Hepatocyte (in vitro differentiated cells): ENCODE results near the gene HOXC6. TPM values are rescaled to one million over a fixed set of nuclear protein-coding genes. Genes with fewer than 3 reads are reported as not detected.

Source experiments
- DNase-seq: peaks from one replicate; pipeline ENCODE4 v3.0.0-alpha.2; 2016; ENCODE audit warnings: low spot score
- H2AFZ ChIP-seq: fragments of 200-600 bp; sonication (generic); 2 replicates; pipeline ENCODE4 v1.6.0; 2016; ENCODE audit warnings: antibody characterized with exemption, mild to moderate bottlenecking
- H3K27ac ChIP-seq: fragments of 200-600 bp; sonication (generic); 2 replicates; pipeline ENCODE4 v1.5.1; 2016; ENCODE audit warnings: mild to moderate bottlenecking
- H3K27me3 ChIP-seq: fragments of 200-600 bp; sonication (generic); 2 replicates; pipeline ENCODE4 v1.6.1; 2016
- H3K36me3 ChIP-seq: fragments of 200-600 bp; sonication (generic); replicated peaks from 2 replicates; pipeline ENCODE4 v1.5.1; 2016; ENCODE audit warnings: low read depth; ENCODE audit not compliant: insufficient read depth
- H3K4me1 ChIP-seq: fragments of 200-600 bp; sonication (generic); 2 replicates; pipeline ENCODE4 v1.5.1; 2016; ENCODE audit warnings: mild to moderate bottlenecking, moderate library complexity; ENCODE audit not compliant: insufficient read depth
- H3K4me2 ChIP-seq: fragments of 200-600 bp; sonication (generic); 2 replicates; pipeline ENCODE4 v1.6.0; 2016
- H3K4me3 ChIP-seq: fragments of 200-600 bp; sonication (generic); 2 replicates; pipeline ENCODE4 v1.5.1; 2016; ENCODE audit warnings: mild to moderate bottlenecking
- H3K79me2 ChIP-seq: fragments of 200-600 bp; sonication (generic); 2 replicates; pipeline ENCODE4 v1.6.0; 2017; ENCODE audit warnings: mild to moderate bottlenecking
- H3K9me2 ChIP-seq: fragments of 200-600 bp; sonication (generic); replicated peaks from 2 replicates; pipeline ENCODE4 v1.6.0; 2017; ENCODE audit warnings: mild to moderate bottlenecking; ENCODE audit not compliant: insufficient read depth
- H3K9me3 ChIP-seq: fragments of 200-600 bp; sonication (generic); 2 replicates; pipeline ENCODE4 v1.5.1; 2016; ENCODE audit warnings: low read depth, mild to moderate bottlenecking
- H4K20me1 ChIP-seq: fragments of 200-600 bp; sonication (generic); 2 replicates; pipeline ENCODE4 v1.6.0; 2016; ENCODE audit warnings: mild to moderate bottlenecking; ENCODE audit not compliant: insufficient read depth, poor library complexity, severe bottlenecking
- EZH2 ChIP-seq: fragments of 200-600 bp; sonication (generic); IDR thresholded peaks from 2 replicates; pipeline ENCODE4 v1.6.1; 2016; ENCODE audit warnings: antibody characterized with exemption, mild to moderate bottlenecking, borderline replicate concordance
- EZH2phosphoT487 ChIP-seq: fragments of 200-600 bp; sonication (generic); IDR thresholded peaks from one replicate; pipeline ENCODE4 v1.6.1; 2018; ENCODE audit warnings: antibody characterized with exemption, mild to moderate bottlenecking, low read depth, moderate library complexity; ENCODE audit not compliant: unreplicated experiment, severe bottlenecking
- WGBS: methylation state at CpG from one replicate; pipeline ENCODE4 v1.1.6; 2016; ENCODE audit warnings: low lambda C conversion rate; ENCODE audit errors: missing lambda C conversion rate; 5-methylcytosine and 5-hydroxymethylcytosine counted together
- polyA plus RNA-seq: library from polyadenylated mRNA; unstranded; fragments of >200 nt; fragmentation: Nextera tagmentation; extraction: Ambion mirVana; gene quantifications from 2 replicates; pipeline ENCODE4 v1.2.1, GENCODE V29; 2016
- total RNA-seq: library from RNA; depleted of rRNA; stranded (reverse); fragments of >200 nt; gene quantifications from 2 replicates; pipeline ENCODE4 v1.2.3, GENCODE V29; 2014
- TF ChIP-seq, protein P1 (sequence below): fragments of 200-600 bp; sonication (generic); IDR thresholded peaks from 2 replicates; pipeline ENCODE4 v1.5.1; 2016; ENCODE audit warnings: antibody characterized with exemption, mild to moderate bottlenecking; ENCODE audit not compliant: poor library complexity

HOXC6 gene
- total and polyA plus RNA-seq, 2 experiments from 2014 or later: 4.5 to 11.1 TPM

DNA sequence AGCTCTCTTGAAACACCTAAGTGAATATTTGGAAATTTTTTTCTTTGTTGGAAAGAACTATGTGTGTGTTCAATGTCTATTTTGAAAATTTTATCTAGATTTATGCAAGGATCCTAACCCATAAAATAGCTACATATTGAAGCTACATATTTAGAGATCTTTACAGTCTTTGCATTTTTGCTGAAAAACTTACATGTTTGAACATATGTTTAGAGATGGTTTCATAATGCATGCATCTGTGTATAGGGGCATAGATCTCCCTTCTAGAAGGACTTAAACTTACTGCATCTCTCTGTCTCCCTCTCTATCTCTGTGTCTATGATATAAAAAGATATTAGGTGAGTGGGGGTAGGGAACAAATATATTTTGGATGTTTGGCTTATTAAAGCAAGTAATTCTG is 17.2 kb downstream of the HOXC6 start:
- peaks cover 92% of the 10 kb centered on the region for H3K27me3 ChIP-seq
- H3K9me2 ChIP-seq: no peaks in the 10 kb centered on the region
- H2AFZ ChIP-seq: no peak overlapping the region
- no peak overlapping the region for H3K4me2 ChIP-seq
- TF ChIP-seq EZH2 (no peak), EZH2phosphoT487 (no peak)
- TF ChIP-seq, protein P1, sequence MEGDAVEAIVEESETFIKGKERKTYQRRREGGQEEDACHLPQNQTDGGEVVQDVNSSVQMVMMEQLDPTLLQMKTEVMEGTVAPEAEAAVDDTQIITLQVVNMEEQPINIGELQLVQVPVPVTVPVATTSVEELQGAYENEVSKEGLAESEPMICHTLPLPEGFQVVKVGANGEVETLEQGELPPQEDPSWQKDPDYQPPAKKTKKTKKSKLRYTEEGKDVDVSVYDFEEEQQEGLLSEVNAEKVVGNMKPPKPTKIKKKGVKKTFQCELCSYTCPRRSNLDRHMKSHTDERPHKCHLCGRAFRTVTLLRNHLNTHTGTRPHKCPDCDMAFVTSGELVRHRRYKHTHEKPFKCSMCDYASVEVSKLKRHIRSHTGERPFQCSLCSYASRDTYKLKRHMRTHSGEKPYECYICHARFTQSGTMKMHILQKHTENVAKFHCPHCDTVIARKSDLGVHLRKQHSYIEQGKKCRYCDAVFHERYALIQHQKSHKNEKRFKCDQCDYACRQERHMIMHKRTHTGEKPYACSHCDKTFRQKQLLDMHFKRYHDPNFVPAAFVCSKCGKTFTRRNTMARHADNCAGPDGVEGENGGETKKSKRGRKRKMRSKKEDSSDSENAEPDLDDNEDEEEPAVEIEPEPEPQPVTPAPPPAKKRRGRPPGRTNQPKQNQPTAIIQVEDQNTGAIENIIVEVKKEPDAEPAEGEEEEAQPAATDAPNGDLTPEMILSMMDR: no peak
- no peaks in the 10 kb centered on the region for H3K9me3 ChIP-seq
- no peak overlapping the region for H3K4me3 ChIP-seq
- no peak overlapping the region for H3K27ac ChIP-seq
- H4K20me1 ChIP-seq: no peaks in the 10 kb centered on the region
- H3K79me2 ChIP-seq: no peaks in the 10 kb centered on the region
- H3K4me1 ChIP-seq: peaks cover 8% of the 10 kb centered on the region
- DNase-seq: no peak
- H3K36me3 ChIP-seq: no peaks in the 10 kb centered on the region

DNA sequence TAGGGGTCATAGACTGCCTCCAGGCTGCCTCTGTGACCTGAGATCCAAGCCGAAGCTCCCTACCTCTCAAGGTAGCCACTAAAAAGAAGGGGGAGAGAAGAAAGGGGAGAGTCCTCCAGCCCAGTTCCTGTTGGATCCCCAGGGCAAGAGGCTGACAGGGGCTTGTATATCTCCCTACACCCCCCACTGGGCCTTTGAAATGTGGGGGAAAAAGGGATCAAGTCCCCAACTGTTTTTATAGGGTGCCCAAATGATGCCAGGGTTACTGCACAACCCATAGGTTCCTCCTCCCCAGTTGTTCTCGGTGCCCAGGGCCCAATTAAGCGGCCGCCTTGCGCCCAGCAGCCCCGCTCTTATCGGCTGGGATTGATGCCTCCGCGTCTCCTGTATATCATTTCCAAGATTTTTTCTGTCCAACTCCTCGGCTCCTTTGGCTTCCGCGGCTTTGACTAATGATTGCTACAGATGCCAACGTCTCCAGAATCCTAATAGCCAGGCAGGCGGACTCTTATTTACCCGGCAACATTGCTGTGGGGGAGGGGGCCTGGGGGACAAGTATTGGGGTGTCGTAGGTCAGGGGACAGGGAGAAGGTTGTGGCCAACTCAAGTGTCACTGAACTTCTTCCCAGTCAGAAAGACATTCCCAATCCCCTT is 17.8 kb downstream of the HOXC6 start:
- no peak overlapping the region for H3K27ac ChIP-seq
- WGBS: 44% methylated on average over 16 of the region's 16 CpGs
- no peak overlapping the region for H2AFZ ChIP-seq
- DNase-seq: no peak
- H3K9me2 ChIP-seq: no peaks in the 10 kb centered on the region
- peaks cover 8% of the 10 kb centered on the region for H3K4me1 ChIP-seq
- no peak overlapping the region for H3K4me3 ChIP-seq
- TF ChIP-seq, protein P1: no peak
- TF ChIP-seq EZH2phosphoT487 (peak; percentile 18), EZH2 (no peak)
- H3K9me3 ChIP-seq: no peaks in the 10 kb centered on the region
- no peak overlapping the region for H3K4me2 ChIP-seq
- H4K20me1 ChIP-seq: no peaks in the 10 kb centered on the region
- H3K36me3 ChIP-seq: no peaks in the 10 kb centered on the region
- peaks cover 92% of the 10 kb centered on the region for H3K27me3 ChIP-seq
- no peaks in the 10 kb centered on the region for H3K79me2 ChIP-seq

DNA sequence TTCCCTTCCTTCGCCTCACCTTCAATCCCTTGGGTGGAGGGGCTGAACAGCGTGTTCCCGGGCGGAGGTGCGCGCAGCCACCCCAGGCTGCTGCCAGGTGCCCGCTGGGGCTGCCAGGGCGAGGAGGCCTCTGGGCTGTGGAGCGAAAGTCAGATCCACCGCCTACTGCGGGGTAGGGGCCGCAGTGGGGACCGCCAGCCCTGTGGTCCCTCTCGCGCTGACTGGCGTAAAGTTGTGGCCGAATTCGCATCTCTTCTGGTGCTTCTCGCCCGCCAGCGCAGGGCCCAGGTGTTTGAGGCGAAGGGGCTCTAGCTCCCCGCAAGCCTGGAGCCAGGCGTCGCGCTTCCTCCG is 18.5 kb downstream of the HOXC6 start:
- WGBS: 22% methylated on average over 27 of the region's 27 CpGs
- DNase-seq: no peak
- Histone ChIP-seq H3K79me2 (no peaks in the 10 kb centered on the region), H3K4me2 (peak overlapping the region; percentile 73), H2AFZ (peak overlapping the region; percentile 49), H3K9me2 (no peaks in the 10 kb centered on the region), H3K27ac (no peak overlapping the region), H3K9me3 (no peaks in the 10 kb centered on the region), H3K4me1 (peaks cover 8% of the 10 kb centered on the region), H3K4me3 (no peak overlapping the region), H3K27me3 (peaks cover 92% of the 10 kb centered on the region), H3K36me3 (no peaks in the 10 kb centered on the region), H4K20me1 (no peaks in the 10 kb centered on the region)
- TF ChIP-seq EZH2 (no peak), EZH2phosphoT487 (no peak)
- TF ChIP-seq, protein P1: no peak
